Osteoblast (primary cell): ENCODE data around the gene TIMP3. TPM values are rescaled to one million over a fixed set of nuclear protein-coding genes. Genes with fewer than 3 reads are reported as not detected.
A peak's percentile ranks its signal among the peaks of the same experiment; 100 is the strongest.

ENCODE experiments used
- DNase-seq: peaks from one replicate; pipeline ENCODE4 v3.0.0; 2011; ENCODE audit warnings: low spot score, mixed read lengths; ENCODE audit not compliant: insufficient read length; ENCODE audit errors: missing footprints
- H2AFZ ChIP-seq: 2 replicates; pipeline ENCODE4 v1.6.0; 2011; ENCODE audit warnings: mild to moderate bottlenecking, low read length
- H3K27ac ChIP-seq: 2 replicates; pipeline ENCODE4 v1.5.1; 2011; ENCODE audit warnings: mild to moderate bottlenecking, low read depth, low read length, moderate library complexity
- H3K27me3 ChIP-seq: 2 replicates; pipeline ENCODE4 v1.6.0; 2012; ENCODE audit warnings: mild to moderate bottlenecking, control low read depth, inconsistent platforms, low read length, moderate library complexity; ENCODE audit not compliant: insufficient read depth
- H3K36me3 ChIP-seq: 2 replicates; pipeline ENCODE4 v1.5.1; 2011; ENCODE audit warnings: mild to moderate bottlenecking, low read length, control low read depth, moderate library complexity; ENCODE audit not compliant: insufficient read depth
- H3K4me1 ChIP-seq: 2 replicates; pipeline ENCODE4 v1.5.1; 2011; ENCODE audit warnings: mild to moderate bottlenecking, low read length, control low read depth, moderate library complexity; ENCODE audit not compliant: insufficient read depth
- H3K4me2 ChIP-seq: 2 replicates; pipeline ENCODE4 v1.6.0; 2011; ENCODE audit warnings: mild to moderate bottlenecking, low read length; ENCODE audit not compliant: insufficient read depth
- H3K4me3 ChIP-seq: fragments of 200-600 bp; sonication (generic); 3 replicates; pipeline ENCODE4 v1.5.1; 2012; ENCODE audit warnings: mild to moderate bottlenecking, low read length, inconsistent platforms; ENCODE audit not compliant: insufficient read depth
- H3K79me2 ChIP-seq: 2 replicates; pipeline ENCODE4 v1.6.0; 2012; ENCODE audit warnings: mild to moderate bottlenecking, low read length, control low read depth, inconsistent platforms; ENCODE audit not compliant: insufficient read depth
- H3K9me3 ChIP-seq: 2 replicates; pipeline ENCODE4 v1.5.1; 2011; ENCODE audit warnings: low read depth, low read length, control low read depth
- H4K20me1 ChIP-seq: 2 replicates; pipeline ENCODE4 v1.6.0; 2012; ENCODE audit warnings: mild to moderate bottlenecking, low read length, control low read depth; ENCODE audit not compliant: insufficient read depth
- total RNA-seq: library from RNA; depleted of rRNA; stranded (reverse); fragments of >200 nt; gene quantifications from 2 replicates; pipeline ENCODE4 v1.2.3, GENCODE V29; 2012
- TF ChIP-seq, protein P1 (sequence below): IDR thresholded peaks from 2 replicates; pipeline ENCODE4 v1.5.1; 2011; ENCODE audit warnings: mild to moderate bottlenecking, low read depth, low read length, moderate library complexity; ENCODE audit errors: extremely low read depth

Gene TIMP3
- total RNA-seq, 1 donor, result 1,293 TPM

DNA sequence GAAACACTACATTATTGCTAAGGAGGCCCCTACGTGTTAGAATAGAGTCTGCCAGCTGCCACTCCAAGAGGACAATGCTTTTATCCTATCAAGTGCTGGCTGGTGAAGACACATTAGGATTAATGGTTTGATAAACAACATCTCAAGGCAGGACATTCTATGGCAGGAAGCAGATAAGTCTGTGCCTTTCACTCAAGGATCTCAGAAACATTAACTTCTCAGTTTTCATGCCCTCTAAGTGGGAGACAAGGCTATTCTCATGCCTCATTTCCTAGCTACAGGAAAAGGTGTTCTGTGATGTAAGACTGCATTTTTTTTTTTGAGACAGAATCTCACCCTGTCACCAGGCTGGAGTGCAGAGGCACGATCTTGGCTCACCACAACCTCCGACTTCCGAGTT is 23.5 kb upstream of the TIMP3 start:
- H3K27me3 ChIP-seq, result no peaks in the 10 kb centered on the region
- H3K4me1 ChIP-seq, result no peaks in the 10 kb centered on the region
- TF ChIP-seq, protein P1, sequence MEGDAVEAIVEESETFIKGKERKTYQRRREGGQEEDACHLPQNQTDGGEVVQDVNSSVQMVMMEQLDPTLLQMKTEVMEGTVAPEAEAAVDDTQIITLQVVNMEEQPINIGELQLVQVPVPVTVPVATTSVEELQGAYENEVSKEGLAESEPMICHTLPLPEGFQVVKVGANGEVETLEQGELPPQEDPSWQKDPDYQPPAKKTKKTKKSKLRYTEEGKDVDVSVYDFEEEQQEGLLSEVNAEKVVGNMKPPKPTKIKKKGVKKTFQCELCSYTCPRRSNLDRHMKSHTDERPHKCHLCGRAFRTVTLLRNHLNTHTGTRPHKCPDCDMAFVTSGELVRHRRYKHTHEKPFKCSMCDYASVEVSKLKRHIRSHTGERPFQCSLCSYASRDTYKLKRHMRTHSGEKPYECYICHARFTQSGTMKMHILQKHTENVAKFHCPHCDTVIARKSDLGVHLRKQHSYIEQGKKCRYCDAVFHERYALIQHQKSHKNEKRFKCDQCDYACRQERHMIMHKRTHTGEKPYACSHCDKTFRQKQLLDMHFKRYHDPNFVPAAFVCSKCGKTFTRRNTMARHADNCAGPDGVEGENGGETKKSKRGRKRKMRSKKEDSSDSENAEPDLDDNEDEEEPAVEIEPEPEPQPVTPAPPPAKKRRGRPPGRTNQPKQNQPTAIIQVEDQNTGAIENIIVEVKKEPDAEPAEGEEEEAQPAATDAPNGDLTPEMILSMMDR, result no peak
- no peaks in the 10 kb centered on the region for H3K9me3 ChIP-seq
- no peak overlapping the region for H3K27ac ChIP-seq
- no peak overlapping the region for H3K4me2 ChIP-seq
- no peaks in the 10 kb centered on the region for H4K20me1 ChIP-seq
- H3K4me3 ChIP-seq, result no peak overlapping the region
- H3K36me3 ChIP-seq, result no peaks in the 10 kb centered on the region
- no peak for DNase-seq
- H2AFZ ChIP-seq, result no peak overlapping the region
- H3K79me2 ChIP-seq, result no peaks in the 10 kb centered on the region

DNA sequence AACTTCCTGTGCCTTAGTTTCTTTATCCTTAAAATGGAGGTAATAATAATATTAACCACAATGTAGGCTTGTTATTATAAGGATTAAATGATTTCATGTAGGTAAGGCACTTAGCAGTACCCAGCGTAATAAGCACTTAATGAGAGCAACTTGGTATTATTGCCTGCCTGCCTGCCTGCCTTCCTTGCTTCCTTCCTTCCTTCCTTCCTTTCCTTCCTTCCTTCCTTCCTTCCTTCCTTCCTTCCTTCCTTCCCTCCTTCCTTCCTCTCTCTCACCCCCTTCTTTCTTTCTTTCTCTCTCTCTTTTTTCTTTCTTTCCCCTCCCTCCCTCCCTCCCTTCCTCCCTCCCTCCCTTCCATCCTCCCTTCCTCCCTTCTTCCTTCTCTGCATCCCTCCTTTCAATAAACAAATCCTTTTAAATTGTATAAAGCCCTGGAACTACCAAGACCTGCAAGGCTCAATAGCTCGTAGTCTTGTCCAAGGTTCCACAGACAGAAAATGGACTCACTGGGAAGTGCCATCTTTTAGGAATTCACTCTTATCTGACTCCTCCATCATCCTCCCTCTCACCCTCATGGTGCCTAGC is 20.7 kb upstream of the TIMP3 start:
- no peaks in the 10 kb centered on the region for H3K36me3 ChIP-seq
- H3K4me1 ChIP-seq, result no peaks in the 10 kb centered on the region
- no peaks in the 10 kb centered on the region for H3K79me2 ChIP-seq
- TF ChIP-seq, protein P1, result no peak
- no peak for DNase-seq
- H4K20me1 ChIP-seq, result no peaks in the 10 kb centered on the region
- no peaks in the 10 kb centered on the region for H3K27me3 ChIP-seq
- H2AFZ ChIP-seq, result no peak overlapping the region
- no peak overlapping the region for H3K4me2 ChIP-seq
- H3K4me3 ChIP-seq, result no peak overlapping the region
- no peaks in the 10 kb centered on the region for H3K9me3 ChIP-seq
- H3K27ac ChIP-seq, result no peak overlapping the region

DNA sequence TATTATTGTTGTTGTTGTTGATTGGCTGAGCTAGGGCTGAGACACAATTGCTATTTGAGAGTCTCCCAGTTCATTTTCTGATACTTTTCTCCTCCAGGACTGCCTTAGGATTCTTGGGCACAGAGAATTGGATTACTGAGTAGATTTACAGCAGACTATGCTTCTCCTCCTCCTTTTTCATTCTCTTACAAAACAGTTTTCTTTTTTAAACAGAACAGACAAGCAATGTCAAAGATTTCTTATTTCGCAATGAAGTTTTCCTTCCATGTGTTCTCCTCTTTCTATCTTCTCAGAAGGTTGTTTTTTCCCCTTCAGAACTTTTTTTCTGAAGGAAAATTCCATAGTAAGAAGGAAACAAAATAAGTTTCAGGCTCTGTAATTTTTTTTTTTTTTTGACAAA is 19.8 kb upstream of the TIMP3 start:
- no peaks in the 10 kb centered on the region for H3K79me2 ChIP-seq
- TF ChIP-seq, protein P1, result no peak
- H3K27ac ChIP-seq, result no peak overlapping the region
- no peaks in the 10 kb centered on the region for H3K9me3 ChIP-seq
- no peak overlapping the region for H2AFZ ChIP-seq
- no peak for DNase-seq
- H3K36me3 ChIP-seq, result no peaks in the 10 kb centered on the region
- H3K4me3 ChIP-seq, result no peak overlapping the region
- H4K20me1 ChIP-seq, result no peaks in the 10 kb centered on the region
- H3K27me3 ChIP-seq, result no peaks in the 10 kb centered on the region
- H3K4me1 ChIP-seq, result no peaks in the 10 kb centered on the region
- H3K4me2 ChIP-seq, result no peak overlapping the region

DNA sequence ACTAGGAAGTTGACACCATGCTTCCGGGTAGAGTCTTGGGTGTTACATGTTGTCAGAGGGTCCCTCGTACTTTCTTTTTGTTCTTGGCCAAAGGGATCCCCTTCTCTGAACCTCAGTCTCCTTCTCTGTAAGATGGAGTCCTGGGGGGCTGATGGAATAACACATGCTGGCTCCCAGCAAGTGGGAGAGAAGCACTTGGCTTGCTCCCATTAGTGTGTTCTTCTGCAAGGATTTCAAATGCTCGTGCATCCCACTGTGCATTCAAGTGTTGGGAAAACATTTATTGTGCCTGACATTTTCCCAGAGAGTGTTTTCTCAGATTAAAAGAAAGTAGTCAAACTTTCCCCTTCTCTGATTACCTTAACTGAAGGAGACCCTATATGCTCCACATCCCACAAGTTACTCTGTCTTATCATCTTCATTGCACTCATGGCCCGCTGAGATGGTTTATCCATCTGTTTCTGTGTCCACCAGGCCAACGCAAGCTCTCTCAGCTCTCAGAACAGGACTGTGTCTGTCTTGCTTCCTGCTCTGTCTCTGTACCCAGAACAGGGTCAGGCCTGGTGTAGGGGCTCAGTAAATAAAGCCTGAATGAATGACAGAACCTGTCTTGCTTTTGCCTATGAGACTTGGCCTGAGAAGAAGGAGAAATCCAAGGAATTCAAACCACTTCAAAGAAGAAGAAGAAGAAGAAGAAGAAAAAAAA is 16.0 kb upstream of the TIMP3 start:
- no peaks in the 10 kb centered on the region for H3K27me3 ChIP-seq
- no peaks in the 10 kb centered on the region for H4K20me1 ChIP-seq
- no peak overlapping the region for H3K27ac ChIP-seq
- TF ChIP-seq, protein P1, result no peak
- H2AFZ ChIP-seq, result peak overlapping the region; percentile 53
- H3K79me2 ChIP-seq, result no peaks in the 10 kb centered on the region
- no peak overlapping the region for H3K4me3 ChIP-seq
- H3K36me3 ChIP-seq, result no peaks in the 10 kb centered on the region
- H3K4me2 ChIP-seq, result no peak overlapping the region
- H3K9me3 ChIP-seq, result no peaks in the 10 kb centered on the region
- peaks cover 17% of the 10 kb centered on the region for H3K4me1 ChIP-seq
- DNase-seq, result no peak
